Right lobe of liver (tissue), 4 donors: ENCODE measurements around the gene SMCO2.

Source experiments
- POLR2A ChIP-seq: fragments of 450-650 bp; IDR thresholded peaks from one replicate; pipeline ENCODE4 v1.6.1; 2017; ENCODE audit warnings: antibody characterized with exemption, mild to moderate bottlenecking
- TF ChIP-seq, protein P1 (sequence below), 4 donors: fragments of 200-600 bp in 3 of 4; fragments of 450-650 bp in 1 of 4; IDR thresholded peaks; one replicate each; pipeline versions ENCODE4 v1.5.1 to v1.8.0; 2016 to 2022; ENCODE audit warnings: antibody characterized with exemption in 4 of 4, mild to moderate bottlenecking in 2 of 4
- donor health status: DM: no; HTN: no; CAD: no.
- donor health status: DM: no; HTN: no; CAD: no.
- donor health status: DM: no; HTN: yes; CAD: no.

DNA sequence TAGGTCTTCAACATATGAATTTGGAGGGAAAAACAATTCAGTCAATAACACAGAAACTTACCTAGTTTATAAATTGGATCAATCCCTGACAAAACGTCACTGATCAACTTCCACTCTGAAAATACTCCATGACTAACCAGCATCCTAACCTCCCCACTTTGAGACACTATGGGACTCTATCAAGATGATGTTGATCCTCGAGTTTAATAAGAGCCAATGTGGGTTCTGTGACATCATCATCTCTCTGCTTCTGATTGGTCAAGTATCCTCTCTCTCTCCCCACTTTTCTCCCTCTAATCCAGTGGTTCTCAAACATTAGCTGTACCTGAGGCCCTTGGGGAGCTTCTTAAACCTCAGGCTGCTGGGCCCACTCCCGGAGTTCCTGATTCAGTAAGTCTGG, at the start of gene SMCO2:
- TF ChIP-seq, protein P1, sequence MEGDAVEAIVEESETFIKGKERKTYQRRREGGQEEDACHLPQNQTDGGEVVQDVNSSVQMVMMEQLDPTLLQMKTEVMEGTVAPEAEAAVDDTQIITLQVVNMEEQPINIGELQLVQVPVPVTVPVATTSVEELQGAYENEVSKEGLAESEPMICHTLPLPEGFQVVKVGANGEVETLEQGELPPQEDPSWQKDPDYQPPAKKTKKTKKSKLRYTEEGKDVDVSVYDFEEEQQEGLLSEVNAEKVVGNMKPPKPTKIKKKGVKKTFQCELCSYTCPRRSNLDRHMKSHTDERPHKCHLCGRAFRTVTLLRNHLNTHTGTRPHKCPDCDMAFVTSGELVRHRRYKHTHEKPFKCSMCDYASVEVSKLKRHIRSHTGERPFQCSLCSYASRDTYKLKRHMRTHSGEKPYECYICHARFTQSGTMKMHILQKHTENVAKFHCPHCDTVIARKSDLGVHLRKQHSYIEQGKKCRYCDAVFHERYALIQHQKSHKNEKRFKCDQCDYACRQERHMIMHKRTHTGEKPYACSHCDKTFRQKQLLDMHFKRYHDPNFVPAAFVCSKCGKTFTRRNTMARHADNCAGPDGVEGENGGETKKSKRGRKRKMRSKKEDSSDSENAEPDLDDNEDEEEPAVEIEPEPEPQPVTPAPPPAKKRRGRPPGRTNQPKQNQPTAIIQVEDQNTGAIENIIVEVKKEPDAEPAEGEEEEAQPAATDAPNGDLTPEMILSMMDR (IDR thresholded peaks at IDR 0.05), result no peak
- TF ChIP-seq POLR2A, result no peak
